Effector memory CD4-positive, alpha-beta T cell (primary cell): ENCODE results near the gene SLC15A4.
"Not testable (repeated sequence)": the region's sequence is repeated elsewhere in the genome, so short reads cannot be mapped to it uniquely, and the experiment has no call there.

ENCODE experiments used
- DNase-seq, 3 donors: peaks; one replicate each; pipeline ENCODE4 v3.0.0-alpha.2; 2020
- H3K27ac ChIP-seq: 2 replicates; pipeline ENCODE4 v1.7.0; 2013; ENCODE audit warnings: mild to moderate bottlenecking, low read length, moderate library complexity; ENCODE audit not compliant: insufficient read depth, poor library complexity, severe bottlenecking
- H3K27me3 ChIP-seq: replicated peaks from 2 replicates; pipeline ENCODE4 v1.7.0; 2013; ENCODE audit warnings: mild to moderate bottlenecking, low read length; ENCODE audit not compliant: insufficient read depth, control insufficient read depth, poor library complexity, severe bottlenecking
- H3K36me3 ChIP-seq: 2 replicates; pipeline ENCODE4 v1.7.0; 2013; ENCODE audit warnings: mild to moderate bottlenecking, low read length, moderate library complexity; ENCODE audit not compliant: control insufficient read depth, insufficient read depth
- H3K4me1 ChIP-seq: 2 replicates; pipeline ENCODE4 v1.7.0; 2013; ENCODE audit warnings: low read length, mild to moderate bottlenecking; ENCODE audit not compliant: control insufficient read depth, insufficient read depth, poor library complexity, severe bottlenecking
- H3K4me3 ChIP-seq: 2 replicates; pipeline ENCODE4 v1.7.0; 2013; ENCODE audit warnings: low read length, low read depth, mild to moderate bottlenecking; ENCODE audit not compliant: insufficient read depth, poor library complexity, severe bottlenecking
- H3K9me3 ChIP-seq: 2 replicates; pipeline ENCODE4 v1.7.0; 2013; ENCODE audit warnings: mild to moderate bottlenecking, low read length, moderate library complexity; ENCODE audit not compliant: control insufficient read depth

Gene SLC15A4

DNA sequence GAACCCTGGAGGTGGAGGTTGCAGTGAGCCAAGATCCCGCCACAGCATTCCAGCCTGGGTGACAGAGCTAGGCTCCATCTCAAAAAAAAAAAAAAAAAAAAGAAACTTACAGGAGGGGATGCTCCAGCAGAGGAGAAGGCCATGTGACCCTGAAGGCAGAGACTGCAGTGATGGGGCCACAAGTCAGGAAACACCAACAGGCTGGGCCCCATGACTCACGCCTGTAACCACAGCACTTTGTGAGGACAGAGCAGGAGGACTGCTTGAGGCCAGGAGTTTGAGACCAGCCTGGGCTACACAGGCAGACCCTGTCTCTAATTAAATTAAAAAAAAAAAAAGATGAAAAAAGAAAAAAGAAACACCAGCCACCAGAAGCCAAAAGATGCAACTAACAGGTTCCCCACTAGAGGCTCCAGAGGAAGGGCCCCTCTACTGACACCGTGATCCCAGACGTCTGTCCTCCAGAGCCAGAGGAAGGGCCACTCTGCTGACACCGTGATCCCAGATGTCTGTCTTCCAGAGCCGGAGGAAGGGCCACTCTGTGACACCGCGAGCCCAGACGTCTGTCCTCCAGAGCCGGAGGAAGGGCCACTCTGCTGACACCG is 20.4 kb upstream of the SLC15A4 start:
- no peak overlapping the region for H3K4me3 ChIP-seq
- H3K27ac ChIP-seq: no peak overlapping the region
- no peaks in the 10 kb centered on the region for H3K36me3 ChIP-seq
- H3K27me3 ChIP-seq: no peaks in the 10 kb centered on the region
- no peaks in the 10 kb centered on the region for H3K4me1 ChIP-seq
- no peaks in the 10 kb centered on the region for H3K9me3 ChIP-seq
- no peak for DNase-seq

DNA sequence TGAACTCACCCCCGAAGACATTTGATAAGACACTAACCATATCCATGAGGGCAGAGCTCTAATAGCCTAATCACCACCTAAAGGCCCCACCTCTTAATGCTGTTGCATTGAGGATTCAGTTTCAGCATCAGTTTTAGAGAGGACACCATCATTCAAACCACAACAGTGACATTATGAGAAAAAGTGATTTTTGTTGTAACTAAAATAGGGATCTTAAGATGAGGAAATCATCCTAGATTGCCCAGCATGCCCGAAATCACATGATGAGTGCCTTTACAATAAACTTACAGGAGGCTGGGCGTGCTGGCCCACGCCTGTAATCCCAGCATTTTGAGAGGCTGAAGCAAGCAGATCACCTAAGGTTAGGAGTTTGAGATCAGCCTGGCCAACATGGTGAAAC is 19.8 kb upstream of the SLC15A4 start:
- no peaks in the 10 kb centered on the region for H3K27me3 ChIP-seq
- H3K9me3 ChIP-seq: no peaks in the 10 kb centered on the region
- no peaks in the 10 kb centered on the region for H3K4me1 ChIP-seq
- no peak overlapping the region for H3K4me3 ChIP-seq
- no peak overlapping the region for H3K27ac ChIP-seq
- no peak for DNase-seq
- H3K36me3 ChIP-seq: no peaks in the 10 kb centered on the region

DNA sequence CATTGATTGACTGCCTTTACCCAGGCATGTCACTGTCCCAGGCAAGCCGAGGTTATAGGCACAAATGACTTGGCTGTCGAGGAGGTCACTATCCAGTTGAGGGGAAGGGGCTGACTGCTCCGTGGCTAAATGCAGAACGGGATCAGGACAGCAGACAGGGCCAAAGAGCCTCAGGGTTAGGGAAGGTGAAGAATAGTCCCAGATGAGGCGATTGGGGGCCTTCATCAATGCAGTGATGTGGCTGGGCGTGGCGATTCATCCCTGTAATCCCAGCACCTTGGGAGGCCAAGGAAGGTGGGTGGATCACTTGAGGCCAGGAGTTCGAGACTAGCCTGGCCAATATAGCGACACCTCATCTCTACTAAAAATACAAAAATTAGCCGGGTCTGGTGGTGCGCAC is 18.8 kb upstream of the SLC15A4 start:
- H3K9me3 ChIP-seq: no peaks in the 10 kb centered on the region

DNA sequence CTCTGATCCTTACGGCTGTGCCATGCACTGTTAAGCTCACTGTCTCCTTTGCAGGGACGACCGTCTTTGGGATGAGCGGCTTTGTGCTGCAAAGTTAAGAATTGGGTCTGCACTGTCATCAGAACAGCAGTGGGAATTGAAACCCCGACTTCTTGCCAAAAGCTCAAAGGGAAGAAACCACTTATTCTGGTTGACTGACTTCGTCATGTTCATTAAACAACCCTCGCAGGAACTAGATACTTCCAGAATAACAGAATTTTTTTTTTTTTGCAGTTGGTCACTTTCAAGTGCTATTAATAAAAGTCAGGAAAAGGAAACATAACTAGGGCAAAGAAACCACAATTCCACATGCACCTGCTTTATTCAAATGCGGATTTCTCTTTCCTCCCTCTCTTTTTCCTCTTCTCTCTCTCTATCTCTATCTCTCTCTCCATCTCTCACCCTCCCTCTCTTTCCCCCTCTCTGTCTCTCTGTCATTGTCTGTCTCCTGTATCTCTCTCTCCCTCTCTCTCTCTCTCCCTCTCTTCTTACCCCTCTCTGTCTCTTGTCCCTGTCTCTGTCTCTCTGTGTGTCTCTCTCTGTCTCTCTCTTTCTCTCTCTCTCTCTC is 17.2 kb upstream of the SLC15A4 start:
- H3K9me3 ChIP-seq: no peaks in the 10 kb centered on the region
- H3K4me1 ChIP-seq: no peaks in the 10 kb centered on the region
- H3K4me3 ChIP-seq: no peak overlapping the region
- no peaks in the 10 kb centered on the region for H3K27me3 ChIP-seq
- no peak for DNase-seq
- H3K27ac ChIP-seq: no peak overlapping the region
- no peaks in the 10 kb centered on the region for H3K36me3 ChIP-seq

More for the DNA sequence above, 18.8 kb upstream of the SLC15A4 start:
- H3K4me1 ChIP-seq: no peaks in the 10 kb centered on the region
- no peak overlapping the region for H3K27ac ChIP-seq
- no peaks in the 10 kb centered on the region for H3K27me3 ChIP-seq
- H3K4me3 ChIP-seq: no peak overlapping the region
- H3K36me3 ChIP-seq: no peaks in the 10 kb centered on the region
- no peak for DNase-seq

DNA sequence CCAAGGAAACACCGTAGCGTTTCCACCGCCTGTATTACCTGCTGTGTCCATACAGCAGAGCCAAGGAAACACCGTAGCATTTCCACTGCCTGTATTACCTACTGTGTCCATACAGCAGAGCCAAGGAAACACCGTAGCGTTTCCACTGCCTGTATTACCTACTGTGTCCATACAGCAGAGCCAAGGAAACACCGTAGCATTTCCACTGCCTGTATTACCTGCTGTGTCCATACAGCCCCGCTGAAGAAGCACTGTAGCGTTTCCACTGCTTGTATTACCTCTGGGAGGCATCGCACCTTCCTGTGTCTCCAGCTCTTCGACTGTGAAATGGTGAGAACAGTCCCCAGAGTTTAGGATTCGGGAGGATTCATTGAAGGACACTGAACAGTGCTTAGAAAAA is 16.1 kb upstream of the SLC15A4 start:
- DNase-seq, H3K27me3 ChIP-seq, H3K9me3 ChIP-seq, H3K4me1 ChIP-seq, H3K36me3 ChIP-seq, H3K27ac ChIP-seq, H3K4me3 ChIP-seq: not testable (repeated sequence)

DNA sequence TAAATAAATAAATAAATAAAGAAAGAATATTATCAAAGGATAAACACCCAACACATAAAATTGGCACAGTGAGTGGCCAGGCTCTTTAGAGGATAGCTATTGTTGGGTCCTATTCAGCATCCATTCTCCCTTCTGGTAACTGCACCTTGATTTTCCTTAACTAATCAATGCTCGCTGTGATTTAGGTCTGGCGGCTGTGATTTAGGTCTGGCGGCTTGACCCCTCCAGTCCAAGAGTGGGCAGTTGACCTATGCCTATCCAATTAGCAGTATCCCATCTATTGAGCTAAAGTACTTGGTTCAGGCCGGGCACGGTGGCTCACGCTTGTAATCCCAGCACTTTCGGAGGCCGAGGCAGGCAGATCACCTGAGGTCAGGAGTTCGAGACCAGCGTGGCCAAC is 9.7 kb upstream of the SLC15A4 start:
- no peak overlapping the region for H3K4me3 ChIP-seq
- no peak for DNase-seq
- H3K4me1 ChIP-seq: no peaks in the 10 kb centered on the region
- H3K27me3 ChIP-seq: no peaks in the 10 kb centered on the region
- no peaks in the 10 kb centered on the region for H3K9me3 ChIP-seq
- H3K27ac ChIP-seq: no peak overlapping the region
- H3K36me3 ChIP-seq: no peaks in the 10 kb centered on the region

DNA sequence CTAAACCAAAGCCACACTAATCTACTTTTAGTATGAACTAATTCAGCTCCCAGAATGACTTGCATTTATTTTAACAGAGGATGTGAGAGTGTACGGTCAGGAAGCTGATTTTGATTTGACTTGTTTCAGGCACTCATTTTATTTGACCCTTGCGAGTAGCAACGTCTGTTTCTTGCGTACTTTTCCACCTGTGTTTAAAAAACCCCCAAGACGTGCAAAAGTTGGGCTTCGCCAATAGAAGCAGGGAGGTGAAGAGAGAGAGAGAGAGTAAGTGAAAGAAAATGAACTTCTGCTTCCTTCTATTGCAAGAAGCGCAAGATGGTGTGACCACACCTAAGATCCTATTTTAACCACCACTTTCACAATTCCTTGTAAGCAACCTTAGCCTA is 6.7 kb upstream of the SLC15A4 start:
- no peak for DNase-seq
- Histone ChIP-seq H3K36me3 (no peaks in the 10 kb centered on the region), H3K4me3 (no peak overlapping the region), H3K27me3 (no peaks in the 10 kb centered on the region), H3K27ac (no peak overlapping the region), H3K9me3 (no peaks in the 10 kb centered on the region), H3K4me1 (no peaks in the 10 kb centered on the region)

DNA sequence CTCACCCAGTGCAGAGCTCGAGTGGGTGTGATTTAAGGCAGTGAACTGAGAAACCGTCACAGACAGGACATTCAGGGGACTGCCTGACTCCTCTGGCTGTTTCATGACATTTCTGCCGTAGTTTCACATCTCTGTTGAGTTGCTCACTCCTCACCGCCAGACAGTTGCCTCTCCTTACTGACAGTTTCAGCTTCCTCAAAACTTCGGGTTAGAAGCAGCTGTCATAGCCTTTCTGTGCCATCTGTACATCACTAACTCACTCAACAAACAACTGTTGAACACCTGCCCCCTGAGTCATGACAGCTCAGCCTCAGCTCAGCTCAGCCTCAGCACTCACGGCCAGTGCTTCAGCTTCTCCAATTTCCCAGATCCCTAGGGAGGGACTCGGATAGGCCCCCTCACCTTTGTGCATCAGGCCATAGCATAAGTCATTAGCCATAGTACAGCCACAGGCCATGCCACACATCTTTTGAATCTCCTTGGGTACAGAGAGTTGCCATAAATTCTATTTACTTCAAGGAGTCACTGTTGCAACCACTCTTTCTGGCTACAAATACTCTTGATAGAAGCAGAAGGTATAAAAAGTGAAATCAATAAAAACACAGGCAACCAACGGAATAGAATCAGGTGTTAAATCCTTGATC is 6.2 kb upstream of the SLC15A4 start:
- Histone ChIP-seq H3K27ac (no peak overlapping the region), H3K4me3 (no peak overlapping the region), H3K4me1 (no peaks in the 10 kb centered on the region), H3K27me3 (no peaks in the 10 kb centered on the region), H3K9me3 (no peaks in the 10 kb centered on the region), H3K36me3 (no peaks in the 10 kb centered on the region)
- DNase-seq: no peak

DNA sequence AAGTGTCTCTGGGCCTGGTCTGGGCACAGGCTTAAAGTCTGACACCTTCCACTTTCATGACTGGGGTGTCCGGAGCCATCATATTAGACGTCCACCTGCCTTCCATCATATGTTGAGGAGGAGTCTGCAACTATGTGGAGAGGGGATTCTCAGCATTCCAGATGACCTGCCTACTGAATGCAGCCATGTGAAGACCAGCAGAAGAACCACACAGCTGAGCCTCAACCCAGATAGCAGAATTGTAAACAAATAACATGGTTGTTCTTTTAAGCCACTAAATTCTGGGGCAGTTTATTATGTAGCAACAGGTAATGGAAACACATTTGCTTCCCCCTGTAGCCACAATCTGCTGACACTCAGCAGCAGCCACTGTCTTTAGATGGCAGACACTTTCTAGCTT is 4.0 kb upstream of the SLC15A4 start:
- no peaks in the 10 kb centered on the region for H3K36me3 ChIP-seq
- no peaks in the 10 kb centered on the region for H3K9me3 ChIP-seq
- H3K27me3 ChIP-seq: no peaks in the 10 kb centered on the region
- H3K4me3 ChIP-seq: no peak overlapping the region
- no peak for DNase-seq
- no peak overlapping the region for H3K27ac ChIP-seq
- peaks cover 6% of the 10 kb centered on the region for H3K4me1 ChIP-seq

DNA sequence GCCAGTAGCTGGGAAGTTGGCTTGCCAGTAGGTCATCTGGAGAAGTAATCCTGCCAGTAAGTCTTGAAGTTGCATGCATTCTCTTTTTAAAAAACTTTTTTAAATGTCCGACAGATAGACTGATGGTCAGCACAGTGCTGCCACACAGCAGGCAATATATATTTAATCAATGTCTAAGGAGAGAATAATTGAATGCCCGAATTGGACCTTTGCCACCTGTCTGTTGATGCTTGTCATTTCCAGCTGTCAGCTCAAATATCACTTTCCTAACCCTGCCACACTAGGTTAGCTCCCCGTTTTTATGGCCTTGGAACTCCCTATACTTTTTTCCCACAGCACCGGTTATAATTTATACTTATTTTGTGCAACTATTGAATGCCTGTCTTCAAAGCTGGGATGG is 2.1 kb upstream of the SLC15A4 start:
- no peak overlapping the region for H3K4me3 ChIP-seq
- no peaks in the 10 kb centered on the region for H3K36me3 ChIP-seq
- peaks cover 14% of the 10 kb centered on the region for H3K4me1 ChIP-seq
- no peak for DNase-seq
- no peaks in the 10 kb centered on the region for H3K27me3 ChIP-seq
- no peaks in the 10 kb centered on the region for H3K9me3 ChIP-seq
- H3K27ac ChIP-seq: no peak overlapping the region
